SJSA1 (cell line): Measurements from ENCODE around the gene SMAD3. TPM values are rescaled to one million over a fixed set of nuclear protein-coding genes. Genes with fewer than 3 reads are reported as not detected.
"Not testable (repeated sequence)": the region's sequence is repeated elsewhere in the genome, so short reads cannot be mapped to it uniquely, and the experiment has no call there.

Source experiments
- DNase-seq, 2 experiments: peaks; one replicate each; pipeline ENCODE4 v3.0.0-alpha.2; 2015 to 2020; ENCODE audit warnings: low spot score in 2 of 2, low read depth in 1 of 2
- H3K27ac ChIP-seq: fragments of 250-450 bp; sonication (Bioruptor Pico); 2 replicates; pipeline ENCODE4 v1.5.1; 2020; ENCODE audit warnings: mild to moderate bottlenecking, moderate library complexity
- H3K27me3 ChIP-seq: fragments of 250-450 bp; sonication (Bioruptor Pico); replicated peaks from 2 replicates; pipeline ENCODE4 v1.5.1; 2020; ENCODE audit warnings: mild to moderate bottlenecking, moderate library complexity
- H3K36me3 ChIP-seq: fragments of 250-450 bp; sonication (Bioruptor Pico); 2 replicates; pipeline ENCODE4 v1.5.1; 2020; ENCODE audit warnings: mild to moderate bottlenecking
- H3K4me1 ChIP-seq: fragments of 250-450 bp; sonication (Bioruptor Pico); replicated peaks from 2 replicates; pipeline ENCODE4 v1.6.1; 2021; ENCODE audit warnings: mild to moderate bottlenecking
- H3K4me3 ChIP-seq: fragments of 250-450 bp; sonication (Bioruptor Pico); 2 replicates; pipeline ENCODE4 v1.5.1; 2020; ENCODE audit warnings: mild to moderate bottlenecking
- H3K9me3 ChIP-seq: fragments of 250-450 bp; sonication (Bioruptor Pico); replicated peaks from 2 replicates; pipeline ENCODE4 v1.5.1; 2020; ENCODE audit warnings: mild to moderate bottlenecking
- total RNA-seq: library from RNA; depleted of rRNA; stranded (reverse); fragments of >200 nt; shearing (Covaris generic); gene quantifications from 2 replicates; pipeline ENCODE4 v1.2.3, GENCODE V29; 2014

Gene SMAD3
- total RNA-seq, 1 experiment from 2014 or later, result 22.0 TPM

GRCh38 chr15:67072958-67073357 lies 7.6 kb downstream of the SMAD3 start:
- Histone ChIP-seq H3K4me1 (peaks cover 86% of the 10 kb centered on the region), H3K27ac (peak overlapping the region; percentile 34; the same call in 1 of the 2 replicates), H3K27me3 (no peaks in the 10 kb centered on the region), H3K4me3 (no peak overlapping the region), H3K9me3 (no peaks in the 10 kb centered on the region), H3K36me3 (peaks cover 34% of the 10 kb centered on the region)
- peak in 1 of 2 experiments; percentile 39 for DNase-seq

DNA sequence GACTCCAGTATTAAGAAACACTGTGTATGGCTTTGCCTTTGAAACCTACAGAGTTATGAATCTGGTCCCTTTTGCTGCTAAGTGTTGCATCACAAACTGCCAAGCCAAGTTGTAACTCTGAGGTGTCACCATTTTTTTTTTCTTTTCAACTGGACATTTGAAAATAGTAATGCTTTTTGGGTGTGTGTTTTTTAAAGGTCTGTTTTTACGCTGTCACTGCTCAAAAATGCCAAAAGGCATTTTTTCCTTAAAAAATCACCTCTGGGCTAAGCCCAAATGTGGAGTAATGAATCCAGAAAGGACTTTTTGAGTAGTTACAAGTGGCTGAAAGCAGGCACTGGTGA lies 9.5 kb downstream of the SMAD3 start:
- H3K4me1 ChIP-seq, result peaks cover 79% of the 10 kb centered on the region
- H3K9me3 ChIP-seq, result no peaks in the 10 kb centered on the region
- H3K36me3 ChIP-seq, result peaks cover 36% of the 10 kb centered on the region
- DNase-seq, result peak in 1 of 2 experiments; percentile 19
- peak overlapping the region; percentile 77 for H3K27ac ChIP-seq
- no peak overlapping the region for H3K4me3 ChIP-seq
- no peaks in the 10 kb centered on the region for H3K27me3 ChIP-seq

DNA sequence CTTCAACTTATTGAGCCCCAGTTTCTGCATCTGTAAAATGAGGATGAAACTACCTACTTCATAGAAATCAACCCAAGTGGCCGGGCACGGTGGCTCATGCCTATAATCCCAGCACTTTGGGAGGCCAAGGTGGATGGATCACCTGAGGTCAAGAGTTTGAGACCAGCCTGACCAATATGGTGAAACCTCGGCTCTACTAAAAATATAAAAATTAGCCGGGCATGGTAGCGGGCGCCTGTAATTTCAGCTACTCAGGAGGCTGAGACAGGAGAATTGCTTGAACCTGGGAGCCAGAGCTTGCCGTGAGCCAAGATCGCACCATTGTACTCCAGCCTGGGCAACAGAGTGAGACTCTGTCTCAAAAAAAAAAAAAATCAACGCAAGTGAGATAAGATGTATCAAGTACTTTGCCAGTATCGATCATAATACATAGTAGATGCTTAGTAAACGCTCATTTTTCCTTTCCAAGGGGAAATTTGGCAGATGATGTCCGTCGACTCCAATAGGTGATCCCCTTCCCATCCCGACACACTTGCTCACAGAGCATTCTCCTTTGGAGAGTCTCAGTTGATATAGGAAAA lies 10.2 kb downstream of the SMAD3 start:
- Histone ChIP-seq H3K27ac (peak overlapping the region; percentile 77), H3K4me1 (peaks cover 86% of the 10 kb centered on the region), H3K36me3 (peaks cover 36% of the 10 kb centered on the region)
- H3K27me3 ChIP-seq, DNase-seq, H3K4me3 ChIP-seq, H3K9me3 ChIP-seq: not testable (repeated sequence)

- Histone ChIP-seq H3K9me3 (no peaks in the 10 kb centered on the region), H3K4me1 (peaks cover 86% of the 10 kb centered on the region), H3K27me3 (no peaks in the 10 kb centered on the region), H3K4me3 (no peak overlapping the region), H3K36me3 (peaks cover 31% of the 10 kb centered on the region), H3K27ac (peak overlapping the region; percentile 77)
- DNase-seq, result peak; percentile 95
Measured at GRCh38 chr15:67076147-67076843, 10.9 kb downstream of the SMAD3 start.

- no peak for DNase-seq
- H3K9me3 ChIP-seq, result no peaks in the 10 kb centered on the region
- H3K36me3 ChIP-seq, result peaks cover 34% of the 10 kb centered on the region
- peaks cover 92% of the 10 kb centered on the region for H3K4me1 ChIP-seq
- no peak overlapping the region for H3K27ac ChIP-seq
- H3K4me3 ChIP-seq, result no peak overlapping the region
- no peaks in the 10 kb centered on the region for H3K27me3 ChIP-seq
Measured at GRCh38 chr15:67077641-67078215, 12.3 kb downstream of the SMAD3 start.

GRCh38 chr15:67079361-67079760 lies 14.0 kb downstream of the SMAD3 start:
- no peaks in the 10 kb centered on the region for H3K27me3 ChIP-seq
- H3K4me1 ChIP-seq, result peaks cover 88% of the 10 kb centered on the region
- H3K27ac ChIP-seq, result peak overlapping the region; percentile 91
- H3K9me3 ChIP-seq, result no peaks in the 10 kb centered on the region
- H3K4me3 ChIP-seq, result no peak overlapping the region
- H3K36me3 ChIP-seq, result peaks cover 33% of the 10 kb centered on the region
- no peak for DNase-seq

GRCh38 chr15:67080118-67080899 lies 14.9 kb downstream of the SMAD3 start:
- DNase-seq, result peak; percentile 90 to 95
- no peak overlapping the region for H3K4me3 ChIP-seq

GRCh38 chr15:67080900-67081431 lies 15.6 kb downstream of the SMAD3 start:
- H3K4me1 ChIP-seq, result peaks cover 88% of the 10 kb centered on the region
- no peak overlapping the region for H3K4me3 ChIP-seq
- no peaks in the 10 kb centered on the region for H3K27me3 ChIP-seq
- H3K9me3 ChIP-seq, result no peaks in the 10 kb centered on the region
- H3K36me3 ChIP-seq, result peaks cover 30% of the 10 kb centered on the region
- DNase-seq, result peak; percentile 79 to 86
- peak overlapping the region; percentile 91 for H3K27ac ChIP-seq

More at GRCh38 chr15:67080118-67080899, 14.9 kb downstream of the SMAD3 start:
- Histone ChIP-seq H3K36me3 (peaks cover 32% of the 10 kb centered on the region), H3K9me3 (no peaks in the 10 kb centered on the region), H3K27ac (peak overlapping the region; percentile 91), H3K27me3 (no peaks in the 10 kb centered on the region), H3K4me1 (peaks cover 88% of the 10 kb centered on the region)

DNA sequence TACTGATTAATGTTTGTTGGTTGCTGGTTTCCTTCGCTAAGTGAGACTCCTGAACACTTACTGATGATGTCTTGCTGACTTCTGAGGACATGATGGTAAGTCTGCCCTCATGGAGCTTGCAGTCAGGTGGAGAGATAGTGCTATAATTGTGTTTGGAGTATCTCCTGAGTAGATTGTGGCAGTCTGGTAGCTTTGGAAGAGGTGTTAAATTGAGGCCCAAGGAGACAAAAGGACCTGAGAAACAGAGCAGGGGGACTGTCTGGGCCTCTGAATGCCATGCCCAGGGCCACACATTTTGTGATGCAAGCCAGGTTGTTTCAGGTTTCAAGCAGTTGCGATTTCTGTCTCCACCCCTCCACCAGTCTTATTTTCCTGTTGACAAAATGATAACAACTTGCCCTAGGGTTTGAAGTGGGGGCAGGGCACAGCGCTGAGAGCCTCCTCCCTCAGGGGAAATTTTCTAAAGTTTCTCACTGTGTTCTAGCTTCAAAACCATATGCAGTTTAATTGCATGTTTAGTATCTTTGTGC lies 16.7 kb downstream of the SMAD3 start:
- H3K4me1 ChIP-seq, result peaks cover 83% of the 10 kb centered on the region
- H3K36me3 ChIP-seq, result peaks cover 28% of the 10 kb centered on the region
- no peaks in the 10 kb centered on the region for H3K9me3 ChIP-seq
- no peak for DNase-seq
- H3K27ac ChIP-seq, result peak overlapping the region; percentile 91
- H3K4me3 ChIP-seq, result no peak overlapping the region
- no peaks in the 10 kb centered on the region for H3K27me3 ChIP-seq

GRCh38 chr15:67083135-67083762 lies 17.8 kb downstream of the SMAD3 start:
- H3K4me3 ChIP-seq, result no peak overlapping the region
- H3K27ac ChIP-seq, result no peak overlapping the region
- peaks cover 84% of the 10 kb centered on the region for H3K4me1 ChIP-seq
- no peak for DNase-seq
- H3K9me3 ChIP-seq, result no peaks in the 10 kb centered on the region
- H3K27me3 ChIP-seq, result no peaks in the 10 kb centered on the region
- H3K36me3 ChIP-seq, result peaks cover 23% of the 10 kb centered on the region

- no peaks in the 10 kb centered on the region for H3K27me3 ChIP-seq
- no peaks in the 10 kb centered on the region for H3K9me3 ChIP-seq
- H3K4me3 ChIP-seq, result no peak overlapping the region
- peaks cover 90% of the 10 kb centered on the region for H3K4me1 ChIP-seq
- DNase-seq, result no peak
- H3K36me3 ChIP-seq, result peaks cover 21% of the 10 kb centered on the region
- H3K27ac ChIP-seq, result no peak overlapping the region
Measured at GRCh38 chr15:67084561-67084960, 19.2 kb downstream of the SMAD3 start.

DNA sequence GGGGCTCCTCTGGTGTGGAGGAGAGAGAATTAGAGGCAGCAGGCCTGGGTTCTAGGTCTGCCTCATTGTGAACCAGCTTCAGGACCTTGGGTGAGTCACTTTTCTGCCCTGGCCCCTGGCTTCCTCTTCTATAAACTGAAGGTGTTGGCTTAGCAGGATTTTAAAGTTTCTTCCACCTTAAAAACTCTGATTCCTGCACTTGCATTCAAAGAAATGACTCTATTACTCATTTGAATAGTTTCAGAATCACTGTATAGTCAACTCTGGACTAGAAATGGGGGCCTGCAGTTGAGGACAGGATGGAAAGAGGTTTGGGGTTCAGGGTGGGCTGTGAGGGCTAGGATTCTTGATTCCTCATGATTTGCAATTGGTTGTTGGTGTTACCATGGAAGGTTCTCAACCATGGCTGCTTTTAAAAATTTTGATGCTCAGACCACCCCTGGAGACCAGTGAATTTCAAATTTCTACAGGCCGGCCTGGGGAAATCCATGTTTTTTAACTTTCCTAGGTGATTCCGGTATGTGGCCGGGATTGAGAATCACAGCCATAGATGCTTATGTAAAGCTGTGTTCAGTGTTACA lies 19.9 kb downstream of the SMAD3 start:
- Histone ChIP-seq H3K9me3 (no peaks in the 10 kb centered on the region), H3K36me3 (peaks cover 16% of the 10 kb centered on the region; the same call in 1 of the 2 replicates), H3K27ac (peak overlapping the region; percentile 10; the same call in 1 of the 2 replicates), H3K27me3 (no peaks in the 10 kb centered on the region), H3K4me3 (no peak overlapping the region), H3K4me1 (peaks cover 90% of the 10 kb centered on the region)
- DNase-seq, result no peak
